ENCODE results near the gene TMEM187. TPM values are rescaled to one million over a fixed set of nuclear protein-coding genes. Genes with fewer than 3 reads are reported as not detected.

The TMEM187 gene
- total RNA-seq, 1 experiment from 2014 or later: 0.97 TPM

DNA sequence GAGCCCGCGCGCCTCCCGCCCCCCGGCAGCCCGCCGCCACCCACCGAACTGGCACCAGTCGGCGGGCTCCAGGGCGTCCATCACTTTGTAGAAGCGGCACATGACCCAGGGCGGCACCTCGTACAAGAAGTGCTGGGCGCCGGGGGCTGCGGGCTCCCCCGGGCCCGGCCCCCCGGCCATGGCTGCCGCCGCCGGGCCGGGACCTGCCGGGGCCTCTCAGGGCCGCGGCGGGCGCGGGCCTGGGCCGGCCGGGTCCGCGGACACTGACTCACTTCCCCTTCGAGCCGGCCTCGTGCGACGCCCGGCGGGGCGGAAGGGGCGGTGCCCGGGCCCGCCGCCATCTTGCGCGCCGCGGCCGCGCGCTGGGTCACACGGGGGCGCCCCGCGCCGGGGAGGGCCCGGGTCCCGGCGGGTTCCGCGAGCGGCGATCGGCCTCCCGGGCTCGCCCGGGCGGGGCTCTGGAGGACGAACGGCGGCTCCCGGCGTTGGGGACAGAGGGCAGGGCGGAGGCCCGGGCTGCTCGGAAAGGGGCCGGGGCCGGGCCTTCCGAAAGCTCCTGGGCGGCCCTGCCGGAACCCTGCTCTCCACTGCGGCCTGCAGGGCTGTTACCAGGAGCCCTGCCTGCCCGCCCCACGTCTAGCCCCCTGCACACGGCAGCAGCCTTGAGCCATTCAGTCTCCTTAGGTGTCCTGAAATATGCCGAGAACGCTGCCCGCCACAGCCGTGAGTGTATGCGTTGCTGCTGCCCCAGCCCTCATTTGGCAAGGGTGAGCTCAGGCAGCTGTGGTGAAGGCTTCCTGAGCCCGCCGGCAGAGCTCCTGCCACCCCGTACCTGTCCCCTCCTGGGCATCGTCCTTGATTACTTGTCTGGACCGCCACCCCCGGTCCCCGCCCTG is 47.3 kb downstream of the TMEM187 start, which contains the start of gene IRAK1:
Gene IRAK1 (minus strand): TSS at position 270 of the 896 bp plus-strand sequence. CDS start 90 bp downstream, at position 180.
- no peaks in the 10 kb centered on the region for H3K36me3 ChIP-seq
- no peaks in the 10 kb centered on the region for H3K27me3 ChIP-seq
- DNase-seq: peak; percentile 31 to 56
- peaks cover 3% of the 10 kb centered on the region; the same call in 1 of the 2 replicates for H3K4me1 ChIP-seq
- peak within 1 kb of the TSS; percentile 82 for H3K27ac ChIP-seq
- no peaks in the 10 kb centered on the region for H3K9me3 ChIP-seq (replicated peaks)
- peak within 1 kb of the TSS; percentile 87 for H3K4me3 ChIP-seq

- DNase-seq: peak in 1 of 2 experiments; percentile 30
- peaks cover 3% of the 10 kb centered on the region; the same call in 1 of the 2 replicates for H3K4me1 ChIP-seq
- no peaks in the 10 kb centered on the region for H3K27me3 ChIP-seq
- H3K36me3 ChIP-seq: no peaks in the 10 kb centered on the region
- peak overlapping the region; percentile 82 for H3K27ac ChIP-seq
- H3K9me3 ChIP-seq (replicated peaks): no peaks in the 10 kb centered on the region
- peak overlapping the region; percentile 87 for H3K4me3 ChIP-seq
Observed at GRCh38 chrX:154020536-154021115, 48.1 kb downstream of the TMEM187 start.

GRCh38 chrX:154021131-154021611 is 48.6 kb downstream of the TMEM187 start:
- Histone ChIP-seq H3K36me3 (no peaks in the 10 kb centered on the region), H3K27ac (no peak overlapping the region), H3K9me3 (replicated peaks) (no peaks in the 10 kb centered on the region), H3K4me3 (no peak overlapping the region), H3K4me1 (peaks cover 3% of the 10 kb centered on the region; the same call in 1 of the 2 replicates), H3K27me3 (no peaks in the 10 kb centered on the region)
- DNase-seq: no peak

DNA sequence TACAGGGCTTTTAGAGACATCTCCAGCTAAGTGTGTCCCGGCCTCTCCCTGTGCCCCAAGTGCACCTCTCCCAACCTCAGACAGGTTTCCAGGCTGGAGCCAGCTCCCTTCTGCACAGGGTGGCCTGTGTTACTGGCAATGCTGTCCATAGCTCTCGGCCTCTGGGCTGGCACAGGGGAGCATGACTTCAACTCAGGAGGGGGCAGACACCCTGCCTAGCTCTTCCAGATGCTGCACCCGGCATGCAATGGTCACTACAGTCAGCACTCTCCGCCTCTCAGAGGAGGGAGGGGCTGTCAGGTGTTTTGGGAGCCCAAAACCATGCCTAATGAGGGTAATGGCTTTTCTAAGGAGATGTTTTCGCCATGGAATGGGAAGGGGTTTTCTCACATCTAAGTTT is 49.6 kb downstream of the TMEM187 start:
- H3K4me3 ChIP-seq: no peak overlapping the region
- H3K9me3 ChIP-seq (replicated peaks): no peaks in the 10 kb centered on the region
- peaks cover 3% of the 10 kb centered on the region; the same call in 1 of the 2 replicates for H3K4me1 ChIP-seq
- no peak for DNase-seq
- no peak overlapping the region for H3K27ac ChIP-seq
- no peaks in the 10 kb centered on the region for H3K27me3 ChIP-seq
- no peaks in the 10 kb centered on the region for H3K36me3 ChIP-seq

- DNase-seq: no peak
- no peaks in the 10 kb centered on the region for H3K36me3 ChIP-seq
- H3K27ac ChIP-seq: no peak overlapping the region
- H3K4me1 ChIP-seq: peaks cover 3% of the 10 kb centered on the region; the same call in 1 of the 2 replicates
- no peaks in the 10 kb centered on the region for H3K27me3 ChIP-seq
- H3K4me3 ChIP-seq: no peak overlapping the region
- H3K9me3 ChIP-seq (replicated peaks): no peaks in the 10 kb centered on the region
Observed at GRCh38 chrX:154023276-154024000, 50.9 kb downstream of the TMEM187 start.

- H3K9me3 ChIP-seq (replicated peaks): no peaks in the 10 kb centered on the region
- H3K36me3 ChIP-seq: 0 out of 2 replicates have a peak, but pooled peaks cover 2% of the 10 kb centered on the region
- no peak overlapping the region for H3K4me3 ChIP-seq
- peaks cover 3% of the 10 kb centered on the region; the same call in 1 of the 2 replicates for H3K4me1 ChIP-seq
- no peaks in the 10 kb centered on the region for H3K27me3 ChIP-seq
- H3K27ac ChIP-seq: no peak overlapping the region
- no peak for DNase-seq
Observed at GRCh38 chrX:154024271-154024670, 51.7 kb downstream of the TMEM187 start.

DNA sequence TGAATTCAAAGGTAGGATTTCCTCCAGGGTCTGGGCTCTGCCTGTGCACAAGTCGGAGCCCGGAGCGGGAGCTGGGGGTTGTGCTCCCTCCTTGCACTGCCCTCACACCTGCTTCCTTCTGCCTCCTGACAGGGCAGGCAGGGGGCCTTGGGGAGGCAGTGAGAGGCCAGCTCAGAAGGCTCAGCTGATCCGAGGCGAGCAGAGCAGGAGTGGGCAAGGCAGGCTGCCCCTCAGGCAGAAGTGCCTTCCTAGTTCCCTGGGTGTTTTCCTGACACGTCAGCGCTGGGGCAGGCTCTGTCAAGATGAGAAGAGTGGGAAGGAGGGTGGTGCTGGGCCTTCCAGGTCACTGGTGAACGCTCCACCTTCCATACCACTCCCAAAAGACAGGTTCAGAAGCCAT is 52.7 kb downstream of the TMEM187 start:
- Histone ChIP-seq H3K27ac (no peak overlapping the region), H3K36me3 (0 out of 2 replicates have a peak, but pooled peaks cover 3% of the 10 kb centered on the region), H3K27me3 (no peaks in the 10 kb centered on the region), H3K9me3 (replicated peaks) (no peaks in the 10 kb centered on the region), H3K4me3 (no peak overlapping the region), H3K4me1 (peaks cover 3% of the 10 kb centered on the region; the same call in 1 of the 2 replicates)
- DNase-seq: no peak

DNA sequence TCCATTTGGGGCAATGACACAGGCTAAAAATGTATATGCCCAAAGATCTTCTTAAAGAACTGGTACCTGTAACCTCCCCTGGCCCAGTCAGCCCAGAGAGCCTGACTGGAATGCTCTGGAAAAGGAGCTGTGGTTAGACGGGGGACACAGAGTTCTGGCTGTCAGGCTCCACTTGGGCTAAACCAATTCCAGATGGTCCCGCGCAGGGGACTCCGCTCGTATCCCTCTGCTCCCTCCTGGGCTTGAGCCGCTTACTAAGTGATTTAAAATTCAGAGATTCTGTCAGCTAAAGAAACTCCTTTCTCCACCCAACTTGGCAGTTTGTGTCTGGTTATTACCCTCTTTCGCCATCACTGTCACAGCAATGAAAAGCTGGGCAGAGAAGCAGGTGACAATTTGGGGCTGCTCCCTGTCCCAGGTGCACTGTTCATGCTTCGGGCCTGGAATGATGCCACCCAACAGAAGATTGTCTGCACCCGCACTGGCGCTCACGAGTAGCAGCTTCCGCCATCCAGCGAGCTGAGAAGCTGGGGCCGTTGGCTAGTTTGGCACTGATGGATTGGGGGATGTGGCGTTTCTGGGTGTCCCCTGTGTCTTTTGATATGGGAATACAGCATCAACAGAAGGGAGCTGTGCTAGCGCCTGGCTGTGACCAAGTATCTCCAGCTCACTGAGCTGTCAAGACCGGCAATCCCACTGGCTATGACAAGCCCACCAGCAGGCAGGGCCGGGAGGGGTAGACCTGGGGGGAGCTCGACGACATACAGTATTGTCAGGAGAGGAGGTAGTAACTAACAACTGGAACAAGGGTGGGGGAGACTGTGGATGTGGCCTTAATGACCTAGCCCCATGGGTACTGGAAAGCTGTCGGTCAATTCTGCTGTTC is 53.8 kb downstream of the TMEM187 start:
- H3K27ac ChIP-seq: no peak overlapping the region
- H3K9me3 ChIP-seq (replicated peaks): no peaks in the 10 kb centered on the region
- H3K4me3 ChIP-seq: no peak overlapping the region
- H3K36me3 ChIP-seq: 0 out of 2 replicates have a peak, but pooled peaks cover 3% of the 10 kb centered on the region
- no peaks in the 10 kb centered on the region for H3K27me3 ChIP-seq
- DNase-seq: no peak
- H3K4me1 ChIP-seq: no peaks in the 10 kb centered on the region

DNA sequence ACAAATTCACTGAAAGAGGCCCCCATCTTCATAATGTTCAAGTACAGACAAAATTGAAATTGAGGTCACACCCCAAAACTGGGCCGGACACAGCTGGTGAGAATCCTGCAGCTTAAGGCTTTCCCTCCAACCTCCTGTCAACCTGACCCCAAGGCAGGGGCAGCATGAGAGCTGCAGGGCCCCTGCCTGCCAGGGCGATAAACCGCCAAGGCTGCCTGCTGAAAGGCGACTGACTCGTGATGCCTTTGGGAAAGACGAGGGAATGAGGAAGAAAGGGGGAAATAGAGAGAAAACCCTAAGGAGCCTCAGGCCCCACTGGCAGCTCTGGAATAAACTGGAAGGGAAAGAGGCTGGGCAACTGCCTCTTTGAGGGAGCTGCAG is 54.5 kb downstream of the TMEM187 start:
- Histone ChIP-seq H3K27ac (no peak overlapping the region), H3K4me3 (no peak overlapping the region), H3K27me3 (no peaks in the 10 kb centered on the region), H3K36me3 (0 out of 2 replicates have a peak, but pooled peaks cover 3% of the 10 kb centered on the region), H3K9me3 (replicated peaks) (no peaks in the 10 kb centered on the region), H3K4me1 (no peaks in the 10 kb centered on the region)
- no peak for DNase-seq

- H3K36me3 ChIP-seq: 0 out of 2 replicates have a peak, but pooled peaks cover 3% of the 10 kb centered on the region
- DNase-seq: no peak
- H3K4me3 ChIP-seq: no peak overlapping the region
- H3K4me1 ChIP-seq: no peaks in the 10 kb centered on the region
- H3K27ac ChIP-seq: no peak overlapping the region
- H3K27me3 ChIP-seq: no peaks in the 10 kb centered on the region
- H3K9me3 ChIP-seq (replicated peaks): no peaks in the 10 kb centered on the region
Observed at GRCh38 chrX:154027986-154028385, 55.4 kb downstream of the TMEM187 start.

- DNase-seq: no peak
- no peaks in the 10 kb centered on the region for H3K27me3 ChIP-seq
Observed at GRCh38 chrX:154028502-154029184, 56.1 kb downstream of the TMEM187 start.

DNA sequence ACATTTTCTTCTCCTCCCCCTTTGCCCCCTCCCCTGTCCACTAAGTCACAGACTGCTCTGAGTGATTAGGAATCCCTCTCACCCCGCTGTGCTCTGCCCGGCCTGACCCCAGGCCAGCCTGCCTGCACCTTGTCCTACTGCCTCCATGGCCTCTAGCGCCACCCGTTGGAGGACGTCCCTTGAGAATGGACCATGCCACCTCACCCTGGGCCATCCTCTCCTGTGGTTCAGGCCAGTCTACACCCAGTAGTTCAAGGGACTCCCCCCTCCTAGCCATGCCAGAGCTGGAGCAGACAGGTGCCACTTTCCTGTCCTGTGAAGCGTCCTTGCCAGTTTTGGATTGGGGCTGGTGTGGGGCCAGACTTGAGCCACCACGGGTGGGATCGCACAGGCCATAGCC is 56.9 kb downstream of the TMEM187 start:
- no peaks in the 10 kb centered on the region for H3K9me3 ChIP-seq (replicated peaks)
- H3K36me3 ChIP-seq: 0 out of 2 replicates have a peak, but pooled peaks cover 3% of the 10 kb centered on the region
- H3K27me3 ChIP-seq: no peaks in the 10 kb centered on the region
- DNase-seq: no peak
- H3K4me3 ChIP-seq: no peak overlapping the region
- no peak overlapping the region for H3K27ac ChIP-seq
- H3K4me1 ChIP-seq: no peaks in the 10 kb centered on the region

More at GRCh38 chrX:154028502-154029184, 56.1 kb downstream of the TMEM187 start:
- Histone ChIP-seq H3K4me3 (no peak overlapping the region), H3K36me3 (0 out of 2 replicates have a peak, but pooled peaks cover 3% of the 10 kb centered on the region), H3K9me3 (replicated peaks) (no peaks in the 10 kb centered on the region), H3K4me1 (no peaks in the 10 kb centered on the region), H3K27ac (no peak overlapping the region)

DNA sequence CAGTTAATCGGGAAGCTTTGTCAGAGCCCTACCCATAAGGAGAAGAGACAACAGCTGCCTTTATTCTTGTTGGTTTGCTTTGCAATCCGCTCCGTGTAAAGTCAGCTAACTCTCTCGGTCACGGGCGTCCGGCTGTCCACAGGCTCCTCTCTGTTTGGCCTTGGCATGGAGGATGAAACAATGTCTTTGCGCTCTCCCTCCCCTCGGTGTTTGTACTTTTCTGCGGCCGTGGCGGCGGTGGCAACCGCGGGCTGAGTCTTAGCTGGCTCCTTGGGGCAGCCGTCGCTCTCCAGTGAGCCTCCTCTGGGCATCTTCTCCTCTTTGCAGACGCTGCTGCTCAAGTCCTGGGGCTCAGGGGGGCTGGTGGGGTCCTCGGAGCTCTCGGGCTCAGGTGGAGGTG is 57.7 kb downstream of the TMEM187 start:
- Histone ChIP-seq H3K27ac (no peak overlapping the region), H3K9me3 (replicated peaks) (no peaks in the 10 kb centered on the region), H3K27me3 (no peaks in the 10 kb centered on the region), H3K4me3 (no peak overlapping the region), H3K4me1 (no peaks in the 10 kb centered on the region), H3K36me3 (0 out of 2 replicates have a peak, but pooled peaks cover 3% of the 10 kb centered on the region)
- no peak for DNase-seq
